GM10266 (cell line): ENCODE measurements around the gene CEBPG.

ENCODE experiments used
- DNase-seq: peaks from one replicate; pipeline ENCODE4 v3.0.0; 2012; ENCODE audit errors: extremely low spot score
- CTCF ChIP-seq: IDR thresholded peaks from 2 replicates; pipeline ENCODE4 v1.5.1; 2012; ENCODE audit warnings: mild to moderate bottlenecking, low read depth; ENCODE audit not compliant: control insufficient read depth, insufficient read depth; ENCODE audit errors: missing control alignments

CEBPG gene

DNA sequence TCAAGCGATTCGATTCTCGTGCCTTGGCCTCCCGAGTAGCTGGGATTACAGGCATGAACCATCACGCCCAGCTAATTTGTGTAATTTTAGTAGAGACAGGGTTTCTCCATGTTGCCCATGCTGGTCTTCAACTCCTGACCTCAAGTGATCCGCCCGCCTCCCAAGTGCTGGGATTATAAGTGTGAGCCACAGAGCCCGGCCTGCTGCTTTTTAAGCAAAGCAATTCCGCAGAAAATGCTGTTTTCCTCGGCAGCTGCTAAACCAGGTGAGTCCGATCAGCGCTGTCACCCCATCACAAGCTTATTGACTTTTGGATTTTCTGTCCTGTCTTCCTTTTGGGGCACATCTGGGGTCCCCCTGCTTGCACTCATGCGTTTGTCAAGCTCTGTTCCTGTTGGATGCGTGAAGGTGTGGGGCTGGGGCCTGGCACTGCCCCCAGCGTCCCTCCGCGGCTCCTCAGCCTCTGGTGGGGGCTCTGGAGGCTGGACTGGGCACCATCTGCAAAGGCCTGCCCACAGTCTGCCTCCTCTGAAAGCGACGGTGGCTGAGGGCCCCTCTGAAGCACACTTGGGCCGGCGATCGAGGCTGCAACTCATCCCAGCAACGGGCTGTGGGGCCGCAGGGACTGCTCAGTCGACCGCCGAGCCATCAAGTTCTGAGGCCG is 25.7 kb downstream of the CEBPG start:
- DNase-seq: no peak
- no peak for TF ChIP-seq CTCF

DNA sequence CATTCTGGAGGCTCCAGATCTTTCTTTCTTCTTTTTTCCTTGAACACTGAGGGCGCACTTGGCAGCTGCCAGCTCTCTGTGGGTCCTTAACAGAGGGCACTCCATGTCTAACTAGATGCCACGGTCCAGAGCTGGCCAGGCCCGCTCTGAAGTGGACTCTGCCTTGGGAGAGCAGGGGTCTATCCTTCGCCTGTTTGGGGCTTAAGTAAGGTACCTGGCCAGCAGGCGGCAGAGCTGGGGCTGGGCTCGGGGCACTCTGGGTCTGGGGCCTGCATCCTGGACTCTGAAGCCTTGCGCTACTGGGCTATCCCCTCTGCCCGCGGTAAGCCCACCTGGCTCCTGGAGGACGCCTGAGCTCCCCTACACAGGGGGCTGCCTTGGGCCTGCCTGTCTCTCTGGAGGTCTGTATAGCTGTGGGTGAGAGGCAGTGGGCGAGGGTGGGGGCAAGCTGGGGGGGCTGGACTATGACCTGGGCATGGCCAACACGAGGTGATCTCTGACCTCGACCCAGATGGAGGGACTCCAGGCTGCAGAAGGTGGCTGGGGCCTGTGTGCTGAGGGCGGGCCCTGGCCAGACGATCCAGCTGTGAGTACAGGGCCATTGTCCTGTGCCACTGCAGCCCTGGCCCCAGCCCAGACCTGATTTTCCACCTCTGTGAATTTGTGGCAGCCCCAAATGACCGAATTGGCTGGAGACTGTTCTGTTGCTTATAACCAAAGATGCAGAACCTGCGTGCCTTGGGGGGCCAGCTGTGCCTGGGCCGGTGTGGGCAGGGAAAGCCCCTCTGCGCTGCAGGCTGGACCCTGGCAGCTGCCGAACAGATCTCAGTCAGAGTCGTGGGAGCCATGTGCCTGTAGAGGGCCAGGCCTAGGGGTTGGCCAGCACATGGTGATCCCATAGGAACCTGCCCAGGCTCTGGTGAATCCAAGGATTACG is 26.5 kb downstream of the CEBPG start:
- no peak for TF ChIP-seq CTCF

DNA sequence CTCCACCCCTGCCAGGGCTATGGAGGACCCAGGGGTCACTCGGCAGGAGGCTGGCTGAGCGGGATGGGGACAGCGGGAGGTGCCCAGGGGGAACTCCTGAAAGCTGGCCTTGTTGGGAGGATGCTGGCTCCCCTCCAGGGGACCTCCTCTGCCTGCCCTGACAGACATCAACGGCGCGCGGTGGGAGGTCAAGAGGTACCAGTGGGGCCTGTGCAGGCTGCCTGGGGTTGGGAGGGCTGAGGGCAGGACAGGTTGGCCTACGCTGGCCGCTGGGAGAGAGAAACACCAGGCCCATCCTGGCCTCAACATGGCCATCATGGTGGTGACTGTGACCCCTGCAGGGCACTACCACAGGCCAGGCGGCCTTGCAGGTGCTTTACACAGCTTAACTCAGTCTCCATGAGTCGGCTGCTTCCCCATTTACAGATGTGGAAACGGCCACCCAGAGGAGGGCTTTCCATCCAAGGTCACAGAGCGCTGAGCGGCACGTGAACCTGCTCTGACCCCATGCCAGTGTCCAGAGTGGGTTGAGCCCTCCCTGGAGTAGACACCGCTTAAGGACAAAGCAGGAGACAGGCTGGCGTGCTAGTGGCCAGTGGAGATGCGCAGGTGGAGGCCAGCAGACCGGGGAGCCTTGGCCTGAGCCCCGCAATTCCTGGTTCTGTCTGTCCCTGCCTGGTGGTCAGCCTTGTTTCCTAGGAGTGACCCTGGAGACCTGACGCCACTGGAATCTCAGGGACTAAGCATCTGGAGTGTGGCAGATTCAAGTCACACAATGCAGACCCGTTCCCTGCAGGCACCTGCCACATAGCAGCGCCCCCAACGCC is 27.6 kb downstream of the CEBPG start:
- TF ChIP-seq CTCF: no peak
- no peak for DNase-seq

More for the DNA sequence above, 26.5 kb downstream of the CEBPG start:
- DNase-seq: no peak

DNA sequence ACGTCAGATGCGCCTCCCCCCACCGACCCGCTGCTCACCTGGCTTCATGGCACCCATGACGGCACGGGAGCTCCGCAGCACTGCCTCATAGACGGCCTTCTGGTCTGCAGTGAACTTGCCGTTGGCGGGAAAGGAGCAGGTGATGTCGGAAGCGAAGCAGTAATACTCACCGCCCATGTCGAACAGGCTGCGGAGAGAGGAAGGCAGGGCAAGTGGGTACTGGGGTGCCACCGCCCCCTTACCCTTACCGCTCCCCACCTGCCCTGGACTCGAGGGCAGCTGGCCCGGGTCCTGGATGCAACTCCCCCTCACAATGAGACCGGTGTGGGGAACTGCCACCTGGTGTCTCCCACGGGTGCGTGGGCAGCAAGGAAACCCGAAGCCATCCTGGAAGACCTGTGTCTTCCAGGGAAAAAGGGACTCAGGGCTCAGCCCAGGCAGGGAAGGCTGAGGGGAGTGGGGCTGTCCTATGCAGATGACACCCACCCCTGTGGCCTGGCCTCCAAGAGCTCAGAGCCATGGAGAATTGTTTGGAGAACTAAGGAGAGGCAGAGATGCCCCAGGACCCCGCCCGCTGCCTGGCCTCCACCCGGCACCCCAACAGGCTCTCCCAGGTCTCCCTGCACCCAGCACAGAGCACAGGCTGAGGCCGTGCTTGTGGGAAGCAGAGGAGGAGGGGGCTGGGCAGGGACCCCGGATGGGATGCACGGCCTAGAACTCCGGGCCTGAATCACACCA is 28.3 kb downstream of the CEBPG start:
- no peak for TF ChIP-seq CTCF
- no peak for DNase-seq

GRCh38 chr19:33402421-33403220 is 29.1 kb downstream of the CEBPG start:
- no peak for DNase-seq
- TF ChIP-seq CTCF: no peak
